ENCODE results near the gene PP2D1. TPM values are rescaled to one million over a fixed set of nuclear protein-coding genes. Genes with fewer than 3 reads are reported as not detected.

Gene PP2D1
- total and polyA plus RNA-seq, 2 donors (not counting 1 experiment from before 2014, with no cell fraction given): not detected

GRCh38 chr3:19967208-19967607 is 44.9 kb downstream of the PP2D1 start:
- no peak for DNase-seq (ENCODE audit: low read depth in 2 of 2)
- H3K9me3 ChIP-seq (ENCODE audit: control insufficient read depth, insufficient read depth, low read depth, low read length): no peaks in the 10 kb centered on the region
- no peaks in the 10 kb centered on the region for H3K4me1 ChIP-seq (ENCODE audit: control insufficient read depth, extremely low read depth, insufficient read depth, low read length)
- H3K36me3 ChIP-seq (ENCODE audit: control insufficient read depth, insufficient read depth, low read length): no peaks in the 10 kb centered on the region
- no peak overlapping the region for H2AFZ ChIP-seq (ENCODE audit: low read length)
- H3K79me2 ChIP-seq (ENCODE audit: control insufficient read depth, insufficient read depth, low read length): peaks cover 71% of the 10 kb centered on the region
- no peak overlapping the region for H3K9ac ChIP-seq (ENCODE audit: insufficient read depth, low read length)
- no peaks in the 10 kb centered on the region for H4K20me1 ChIP-seq (ENCODE audit: control insufficient read depth, extremely low read depth, insufficient read depth, low read length)
- H3K4me2 ChIP-seq (ENCODE audit: extremely low read depth, insufficient read depth, low read length): no peak overlapping the region
- no peak for TF ChIP-seq EZH2 (IDR thresholded peaks at IDR 0.05; ENCODE audit: low read length, missing control alignments)
- TF ChIP-seq, protein P1, sequence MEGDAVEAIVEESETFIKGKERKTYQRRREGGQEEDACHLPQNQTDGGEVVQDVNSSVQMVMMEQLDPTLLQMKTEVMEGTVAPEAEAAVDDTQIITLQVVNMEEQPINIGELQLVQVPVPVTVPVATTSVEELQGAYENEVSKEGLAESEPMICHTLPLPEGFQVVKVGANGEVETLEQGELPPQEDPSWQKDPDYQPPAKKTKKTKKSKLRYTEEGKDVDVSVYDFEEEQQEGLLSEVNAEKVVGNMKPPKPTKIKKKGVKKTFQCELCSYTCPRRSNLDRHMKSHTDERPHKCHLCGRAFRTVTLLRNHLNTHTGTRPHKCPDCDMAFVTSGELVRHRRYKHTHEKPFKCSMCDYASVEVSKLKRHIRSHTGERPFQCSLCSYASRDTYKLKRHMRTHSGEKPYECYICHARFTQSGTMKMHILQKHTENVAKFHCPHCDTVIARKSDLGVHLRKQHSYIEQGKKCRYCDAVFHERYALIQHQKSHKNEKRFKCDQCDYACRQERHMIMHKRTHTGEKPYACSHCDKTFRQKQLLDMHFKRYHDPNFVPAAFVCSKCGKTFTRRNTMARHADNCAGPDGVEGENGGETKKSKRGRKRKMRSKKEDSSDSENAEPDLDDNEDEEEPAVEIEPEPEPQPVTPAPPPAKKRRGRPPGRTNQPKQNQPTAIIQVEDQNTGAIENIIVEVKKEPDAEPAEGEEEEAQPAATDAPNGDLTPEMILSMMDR (conservative IDR thresholded peaks at IDR 0.05 in 1 of 2, IDR thresholded peaks at IDR 0.05 in 1 of 2; ENCODE audit: low read depth in 1 of 2, low read length in 2 of 2): no peak
- no peaks in the 10 kb centered on the region for H3K27me3 ChIP-seq (ENCODE audit: control insufficient read depth, insufficient read depth, low read length)
- no peak overlapping the region for H3K4me3 ChIP-seq (replicated peaks in 1 of 4; ENCODE audit: control extremely low read depth in 1 of 4, insufficient read depth in 1 of 4, low read depth in 3 of 4, low read length in 4 of 4)
- H3K27ac ChIP-seq (ENCODE audit: insufficient read depth, low read length): no peak overlapping the region

GRCh38 chr3:19961960-19962359 is 50.1 kb downstream of the PP2D1 start:
- Histone ChIP-seq H3K27me3 (ENCODE audit: control insufficient read depth, insufficient read depth, low read length) (no peaks in the 10 kb centered on the region), H4K20me1 (ENCODE audit: control insufficient read depth, extremely low read depth, insufficient read depth, low read length) (peaks cover 2% of the 10 kb centered on the region), H3K9me3 (ENCODE audit: control insufficient read depth, insufficient read depth, low read depth, low read length) (no peaks in the 10 kb centered on the region), H3K4me3 (replicated peaks in 1 of 4; ENCODE audit: control extremely low read depth in 1 of 4, insufficient read depth in 1 of 4, low read depth in 3 of 4, low read length in 4 of 4) (no peak overlapping the region), H3K4me2 (ENCODE audit: extremely low read depth, insufficient read depth, low read length) (no peak overlapping the region), H3K79me2 (ENCODE audit: control insufficient read depth, insufficient read depth, low read length) (peaks cover 82% of the 10 kb centered on the region), H3K9ac (ENCODE audit: insufficient read depth, low read length) (no peak overlapping the region), H3K36me3 (ENCODE audit: control insufficient read depth, insufficient read depth, low read length) (no peaks in the 10 kb centered on the region), H3K27ac (ENCODE audit: insufficient read depth, low read length) (no peak overlapping the region), H3K4me1 (ENCODE audit: control insufficient read depth, extremely low read depth, insufficient read depth, low read length) (no peaks in the 10 kb centered on the region), H2AFZ (ENCODE audit: low read length) (no peak overlapping the region)
- no peak for DNase-seq (ENCODE audit: low read depth in 2 of 2)
- no peak for TF ChIP-seq EZH2 (IDR thresholded peaks at IDR 0.05; ENCODE audit: low read length, missing control alignments)
- TF ChIP-seq, protein P1 (conservative IDR thresholded peaks at IDR 0.05 in 1 of 2, IDR thresholded peaks at IDR 0.05 in 1 of 2; ENCODE audit: low read depth in 1 of 2, low read length in 2 of 2): no peak

DNA sequence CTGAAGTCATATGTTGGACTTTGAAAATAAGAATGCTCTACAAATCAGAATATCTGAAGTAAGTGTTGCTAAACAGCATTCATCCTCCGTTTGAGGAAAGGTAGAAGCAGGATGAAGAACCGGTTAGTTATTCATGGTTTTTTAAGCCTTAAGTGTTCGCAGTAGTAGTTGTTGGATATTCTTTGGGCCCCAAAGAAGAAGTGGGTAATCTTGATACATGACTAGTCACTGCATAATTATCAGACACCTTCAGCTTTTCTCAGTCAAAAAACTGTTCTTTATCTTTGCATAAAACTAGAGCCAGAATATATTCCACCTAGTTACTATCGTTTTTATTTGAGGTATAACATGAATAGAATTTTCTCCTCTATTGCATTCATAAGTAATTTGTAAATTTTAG is 51.4 kb downstream of the PP2D1 start:
- H3K4me3 ChIP-seq (replicated peaks in 1 of 4; ENCODE audit: control extremely low read depth in 1 of 4, insufficient read depth in 1 of 4, low read depth in 3 of 4, low read length in 4 of 4): no peak overlapping the region

More for the DNA sequence above, 51.4 kb downstream of the PP2D1 start:
- H4K20me1 ChIP-seq (ENCODE audit: control insufficient read depth, extremely low read depth, insufficient read depth, low read length): peaks cover 2% of the 10 kb centered on the region
- H3K79me2 ChIP-seq (ENCODE audit: control insufficient read depth, insufficient read depth, low read length): peaks cover 80% of the 10 kb centered on the region
- no peaks in the 10 kb centered on the region for H3K4me1 ChIP-seq (ENCODE audit: control insufficient read depth, extremely low read depth, insufficient read depth, low read length)
- H3K9ac ChIP-seq (ENCODE audit: insufficient read depth, low read length): no peak overlapping the region
- H3K27ac ChIP-seq (ENCODE audit: insufficient read depth, low read length): no peak overlapping the region
- no peak for DNase-seq (ENCODE audit: low read depth in 2 of 2)
- TF ChIP-seq EZH2 (IDR thresholded peaks at IDR 0.05; ENCODE audit: low read length, missing control alignments): no peak
- TF ChIP-seq, protein P1 (conservative IDR thresholded peaks at IDR 0.05 in 1 of 2, IDR thresholded peaks at IDR 0.05 in 1 of 2; ENCODE audit: low read depth in 1 of 2, low read length in 2 of 2): no peak
- no peaks in the 10 kb centered on the region for H3K36me3 ChIP-seq (ENCODE audit: control insufficient read depth, insufficient read depth, low read length)
- no peaks in the 10 kb centered on the region for H3K27me3 ChIP-seq (ENCODE audit: control insufficient read depth, insufficient read depth, low read length)
- no peaks in the 10 kb centered on the region for H3K9me3 ChIP-seq (ENCODE audit: control insufficient read depth, insufficient read depth, low read depth, low read length)
- H3K4me2 ChIP-seq (ENCODE audit: extremely low read depth, insufficient read depth, low read length): no peak overlapping the region
- H2AFZ ChIP-seq (ENCODE audit: low read length): no peak overlapping the region
